NCI-H526 (cell line): ENCODE measurements around the gene COBL.

Experiments
- DNase-seq, 2 experiments: peaks; one replicate each; lab custom pipeline; 2025; lab: John Stamatoyannopoulos, UW

Gene COBL

DNA sequence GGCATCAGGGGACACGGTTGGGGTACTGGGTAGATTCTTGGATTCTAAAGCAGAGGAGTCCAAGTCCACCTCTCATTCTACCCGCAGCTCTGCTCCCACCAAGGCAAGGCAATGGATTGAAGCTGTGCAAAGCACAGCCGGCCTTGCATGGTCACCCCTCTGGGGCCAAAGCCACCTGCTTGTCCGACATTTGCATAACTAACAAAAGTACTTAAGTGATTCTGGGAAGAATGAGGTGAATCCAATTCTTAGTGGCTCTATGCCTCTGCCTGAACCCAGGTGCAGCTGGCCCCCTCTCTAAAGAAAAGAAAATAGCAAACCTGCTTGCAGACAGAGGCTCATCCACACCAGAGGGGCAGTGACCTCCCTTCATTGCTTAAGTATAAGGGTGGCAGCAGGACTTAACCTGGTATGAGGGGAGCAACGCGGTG, 10.7 kb upstream of the COBL start:
- peak; percentile 45 to 81 for DNase-seq

DNA sequence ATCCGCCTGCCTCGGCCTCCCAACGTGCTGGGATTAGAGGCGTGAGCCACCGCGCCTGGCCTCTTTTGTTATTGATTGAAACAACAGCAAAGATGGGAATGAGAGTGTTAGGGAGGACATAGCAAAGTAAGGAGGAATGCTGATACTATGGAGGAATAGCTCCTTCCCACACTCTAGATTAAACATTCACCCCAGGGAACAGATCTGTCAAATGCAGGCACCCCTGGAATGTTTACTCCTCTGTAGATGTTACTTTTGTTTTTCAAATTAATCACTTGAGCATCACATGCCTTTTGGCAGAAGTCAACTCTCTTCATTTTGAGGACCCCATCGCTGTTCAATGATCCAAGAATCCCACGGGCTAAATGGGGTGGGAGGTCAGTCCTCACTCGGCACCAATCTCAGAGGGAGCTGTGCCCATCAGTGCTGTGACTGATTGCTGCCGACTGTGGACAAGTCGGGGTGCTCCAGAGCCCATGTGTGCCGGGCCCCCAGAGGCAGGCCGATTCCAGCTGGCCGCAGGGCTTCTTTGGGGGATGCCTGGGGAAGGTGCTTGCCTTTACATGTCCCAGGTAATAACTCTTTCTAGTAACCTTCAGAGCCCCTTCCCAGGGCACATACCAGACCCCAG, 10.2 kb upstream of the COBL start:
- DNase-seq = no peak

DNA sequence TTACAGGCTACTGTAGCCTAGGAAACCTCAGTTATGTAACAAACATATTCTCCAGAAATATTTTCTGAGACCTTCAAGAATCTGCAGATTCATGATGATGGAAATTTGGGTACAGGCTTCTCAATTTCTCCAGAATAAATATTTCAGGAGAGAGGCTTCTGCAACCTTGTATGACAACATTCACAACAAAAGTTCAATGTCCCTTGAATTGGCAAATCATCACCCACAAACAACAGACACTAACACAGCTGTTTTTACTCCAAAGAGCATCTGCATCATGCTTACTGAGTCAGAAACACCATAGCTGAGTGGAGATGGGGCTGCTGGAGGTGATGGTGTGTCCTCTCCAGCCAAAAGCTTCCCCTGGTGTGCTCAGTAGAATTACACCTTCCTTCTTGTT, 9.3 kb upstream of the COBL start:
- no peak for DNase-seq

DNA sequence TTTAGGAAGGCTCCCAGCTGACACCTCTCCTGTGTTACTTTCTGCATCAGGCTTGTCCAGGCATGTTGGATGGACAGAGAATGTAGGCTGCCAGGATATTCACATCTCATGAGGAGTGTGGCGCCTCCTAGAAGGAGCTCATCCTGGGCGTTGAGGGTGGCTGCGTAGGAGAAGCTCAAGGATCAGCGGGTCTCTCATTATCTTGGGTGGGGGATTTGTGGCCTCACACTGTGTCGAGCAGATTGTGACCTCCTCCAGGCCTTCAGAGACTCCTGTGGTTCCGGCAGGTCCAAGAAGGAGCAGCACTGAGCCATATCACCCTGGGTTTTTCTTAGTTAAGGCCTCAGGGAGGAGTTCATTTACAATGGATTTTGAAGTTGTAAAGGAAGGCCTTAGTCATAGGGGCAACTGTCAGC, 8.7 kb upstream of the COBL start:
- no peak for DNase-seq

DNA sequence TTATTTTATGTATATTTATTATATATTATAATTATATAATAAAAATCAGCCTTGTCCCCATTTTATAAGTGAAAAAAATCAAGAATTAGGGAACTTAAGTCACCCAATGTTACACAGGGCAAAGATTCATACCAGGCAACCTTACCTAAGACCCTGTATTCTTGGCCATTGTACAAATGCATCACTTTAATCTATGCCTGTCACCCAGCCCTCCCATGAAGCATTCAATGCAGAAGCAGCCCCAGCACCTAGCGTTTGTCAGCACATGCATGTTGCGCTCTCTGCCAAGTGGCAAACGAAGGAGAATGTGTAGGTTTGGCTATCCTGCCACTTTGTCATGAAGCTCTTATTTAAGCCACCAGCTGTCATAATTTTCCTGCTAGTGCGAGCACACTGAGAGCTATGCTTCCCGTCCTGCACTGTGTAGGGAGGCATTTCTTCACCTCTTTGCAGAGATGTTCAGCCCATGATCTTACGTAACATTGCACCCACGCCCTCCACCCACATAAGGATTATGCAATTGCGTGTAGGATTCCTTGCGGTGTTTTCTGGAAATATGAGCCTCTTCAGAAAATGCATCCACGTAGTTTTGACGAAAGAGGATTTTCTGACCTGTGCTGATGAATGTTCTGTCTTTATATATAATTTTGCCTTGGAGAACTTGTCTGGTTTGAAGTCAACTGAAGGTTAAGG, 7.7 kb upstream of the COBL start:
- DNase-seq = no peak

DNA sequence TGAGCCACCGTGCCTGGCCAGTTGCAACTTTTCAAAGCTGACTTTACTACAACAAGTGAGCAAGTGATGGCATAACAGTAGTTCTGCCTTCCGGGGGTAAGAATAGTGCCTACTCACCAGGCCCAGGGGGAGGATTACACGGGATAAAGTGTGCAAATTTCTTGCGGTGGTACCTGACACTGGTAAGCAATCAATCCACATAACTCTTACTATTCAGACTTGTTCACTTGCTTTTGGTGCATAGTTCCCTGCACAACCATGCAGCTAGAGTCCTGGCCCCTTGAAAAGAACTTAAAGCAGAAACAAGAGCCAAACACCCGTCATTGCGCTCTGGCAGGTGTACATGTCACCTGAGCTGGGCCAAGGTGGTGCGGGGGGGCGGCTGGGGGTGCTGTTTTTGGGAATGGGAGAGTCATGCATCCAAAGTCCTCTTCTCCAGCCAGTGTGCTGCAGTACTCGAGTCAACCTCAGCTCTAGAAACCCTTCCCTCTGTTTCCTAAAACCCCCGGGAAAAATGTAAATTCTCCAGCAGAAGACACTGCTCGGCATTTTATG, 5.4 kb upstream of the COBL start:
- DNase-seq = peak in 1 of 2 experiments; percentile 25

DNA sequence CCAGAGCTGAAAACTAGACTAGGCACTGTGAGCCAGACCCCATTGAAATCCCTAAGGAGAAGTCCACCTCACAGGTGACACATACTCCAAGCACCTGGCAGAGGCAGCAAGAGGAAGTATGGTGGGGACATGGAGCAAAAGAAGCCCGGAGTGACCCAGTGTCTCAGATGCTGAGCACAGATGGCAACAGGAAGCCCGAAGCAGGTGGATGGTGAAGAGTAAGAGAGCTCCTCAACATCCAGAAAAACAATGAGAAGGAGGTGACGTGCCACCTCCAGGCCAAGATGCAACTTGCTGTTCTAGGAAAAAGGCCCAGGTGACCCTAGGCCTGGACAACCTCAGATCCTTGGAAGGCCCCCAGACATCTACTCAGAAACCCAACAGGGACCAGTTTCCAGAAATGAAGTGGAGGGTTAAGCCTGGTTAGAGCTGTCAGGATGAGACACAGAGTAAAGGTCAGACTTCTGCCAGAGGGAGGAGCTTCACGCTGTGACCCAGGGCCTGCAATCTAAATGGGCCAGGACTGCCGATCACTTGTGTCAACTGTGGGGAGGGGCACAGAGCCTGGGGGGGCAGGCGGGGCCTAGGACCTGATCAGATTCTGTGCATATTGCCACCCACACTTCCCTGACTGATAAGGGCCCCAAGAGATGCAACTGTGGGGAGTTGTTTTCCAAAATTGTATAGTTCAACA, 2.4 kb upstream of the COBL start:
- DNase-seq = no peak

DNA sequence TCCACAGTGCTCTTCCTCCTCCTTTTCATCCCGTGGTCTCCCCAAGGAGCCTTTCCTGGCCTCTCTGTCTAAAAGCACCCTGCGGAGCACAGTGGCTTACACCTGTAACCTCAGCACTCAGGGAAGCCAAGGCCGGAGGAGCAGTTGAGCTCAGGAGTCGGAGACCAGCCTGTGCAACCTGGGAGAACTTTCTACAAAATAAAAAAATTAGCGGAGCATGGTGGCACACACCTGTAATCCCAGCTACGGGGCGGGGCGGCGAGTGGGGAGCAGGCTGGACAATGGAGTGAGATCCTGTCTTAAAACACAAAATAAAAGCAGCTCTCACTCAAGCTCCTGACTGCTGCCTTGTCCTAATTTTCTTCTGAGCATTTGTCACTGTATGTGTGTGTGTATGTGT, 1.4 kb upstream of the COBL start:
- DNase-seq = no peak

DNA sequence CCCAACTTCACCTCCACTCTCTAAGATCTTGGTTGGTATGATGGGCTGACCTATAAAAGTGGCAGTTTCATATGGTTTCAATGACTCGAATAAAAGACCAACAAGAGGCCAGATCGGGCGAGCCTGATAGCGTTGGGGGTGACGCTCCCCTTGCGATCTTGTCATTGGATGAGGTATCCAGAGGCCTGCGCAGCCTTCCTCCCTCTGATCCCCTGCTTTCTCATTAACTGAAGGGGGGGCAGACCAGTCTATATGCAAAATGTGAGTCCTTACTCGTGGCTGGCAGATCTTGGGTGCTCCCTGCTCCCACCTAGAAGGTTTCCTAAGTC, 937 bp upstream of the COBL start:
- peak; percentile 33 to 74 for DNase-seq

DNA sequence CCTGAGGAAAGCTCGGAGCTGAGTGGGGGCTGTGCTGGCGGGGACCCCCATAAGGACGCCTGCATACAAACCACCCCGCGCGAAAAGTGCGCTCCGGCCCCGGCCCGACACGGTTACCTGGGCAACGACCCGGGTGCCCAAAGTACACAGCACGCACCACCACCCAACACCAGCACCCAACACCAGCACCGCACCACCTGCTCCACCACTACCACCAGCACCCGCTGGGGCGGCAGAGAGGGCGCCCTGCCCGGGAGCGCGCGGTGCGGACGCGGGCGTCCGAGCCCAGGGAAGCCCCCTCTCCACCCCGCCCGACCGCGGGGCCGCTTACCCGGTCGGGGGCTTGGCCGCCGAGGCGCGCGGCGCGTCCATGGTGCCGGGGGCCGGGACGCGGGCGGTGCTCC, 345 bp downstream of the COBL start:
- peak; percentile 24 to 86 for DNase-seq

DNA sequence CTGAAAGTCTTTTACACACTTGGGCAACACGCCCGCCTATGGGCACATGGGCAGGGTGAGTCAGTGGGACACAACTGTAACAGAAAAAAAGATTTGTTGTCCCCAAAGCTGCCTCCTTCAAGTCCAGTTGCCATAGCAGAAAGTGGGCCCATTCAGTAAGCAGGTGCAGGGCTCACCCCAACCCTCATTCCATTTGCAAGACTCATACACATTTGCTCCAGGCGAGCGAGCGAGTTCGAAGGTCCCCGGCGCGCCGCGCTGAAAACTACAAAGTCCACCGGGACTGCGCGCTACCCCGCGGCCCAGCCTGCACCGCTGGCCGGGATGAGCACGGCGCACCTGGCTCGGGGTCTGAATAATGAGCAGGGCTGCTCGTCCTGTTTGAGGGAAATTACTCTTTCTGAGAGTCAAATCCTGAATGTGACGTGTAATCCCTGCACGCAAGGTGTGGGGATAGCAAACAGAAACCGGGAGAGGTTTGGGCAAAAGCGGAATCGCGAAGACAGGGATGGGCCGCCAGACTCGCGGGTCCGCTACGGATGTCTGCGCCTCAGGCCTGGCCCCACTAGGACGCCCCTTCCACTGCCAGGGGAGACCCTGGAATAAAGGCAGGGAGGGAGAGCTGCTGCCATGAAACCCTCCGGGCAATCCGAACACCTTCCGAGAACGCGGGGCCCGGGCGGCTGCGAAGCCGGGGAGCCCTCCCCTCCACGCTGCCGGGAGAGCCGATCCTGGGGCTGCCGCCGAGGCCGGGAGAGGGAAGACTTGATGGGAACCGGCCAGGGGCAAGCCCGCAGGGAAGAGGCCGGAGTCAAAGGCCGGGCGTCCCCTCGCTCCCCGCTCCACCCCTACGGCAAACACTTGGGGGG, 982 bp downstream of the COBL start:
- DNase-seq = peak; percentile 42 to 81

DNA sequence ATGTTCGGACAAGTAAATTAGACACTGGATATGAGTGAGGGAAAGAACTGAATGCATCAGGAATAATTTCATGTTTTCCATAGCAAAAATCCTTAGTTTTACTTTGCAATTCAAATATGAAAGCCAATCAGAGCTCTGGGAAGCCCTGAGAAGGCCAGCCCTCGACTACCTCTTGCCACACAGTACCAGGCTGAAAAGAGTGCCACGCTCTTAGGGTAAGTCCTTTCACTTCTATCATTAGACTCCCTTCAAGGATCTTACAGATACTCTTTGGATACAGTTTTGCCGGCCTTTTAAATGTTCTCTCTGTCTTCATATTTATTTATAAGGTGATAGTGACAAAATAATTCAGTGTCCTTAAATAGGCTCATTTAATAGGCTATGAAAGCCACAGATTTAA, 1.9 kb downstream of the COBL start:
- DNase-seq = peak; percentile 20 to 63

DNA sequence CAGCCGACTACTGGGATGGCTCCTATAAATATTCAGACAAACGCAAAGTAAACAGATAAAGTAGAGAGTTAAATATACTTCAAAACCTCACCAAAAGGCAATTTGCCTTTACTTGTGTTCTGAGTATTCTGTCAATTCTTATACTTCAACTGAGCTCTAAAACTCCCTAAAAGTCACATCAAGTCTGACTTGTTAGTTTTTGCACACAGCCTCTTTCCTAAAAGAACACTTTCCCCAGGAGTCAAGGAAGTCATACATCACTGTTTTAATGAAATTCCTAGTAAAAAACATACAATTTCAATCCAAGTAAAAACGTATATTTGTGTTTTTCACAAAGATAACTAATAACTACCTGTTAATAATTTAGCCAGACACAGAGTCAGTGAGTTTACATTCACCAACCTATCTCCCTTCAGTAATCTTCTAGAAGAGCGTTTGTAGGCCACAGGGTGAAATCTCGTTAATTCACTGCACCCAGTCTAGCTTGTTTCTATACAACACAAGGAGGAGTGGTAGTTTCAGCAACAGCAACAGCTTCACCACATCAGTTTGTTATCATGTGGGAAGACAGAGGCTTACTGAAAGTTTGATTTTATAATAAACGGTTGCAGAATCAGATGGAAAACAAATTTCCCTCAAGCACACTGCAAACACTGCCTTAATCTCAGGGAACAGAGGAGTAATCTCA, 2.7 kb downstream of the COBL start:
- peak in 1 of 2 experiments; percentile 35 for DNase-seq

DNA sequence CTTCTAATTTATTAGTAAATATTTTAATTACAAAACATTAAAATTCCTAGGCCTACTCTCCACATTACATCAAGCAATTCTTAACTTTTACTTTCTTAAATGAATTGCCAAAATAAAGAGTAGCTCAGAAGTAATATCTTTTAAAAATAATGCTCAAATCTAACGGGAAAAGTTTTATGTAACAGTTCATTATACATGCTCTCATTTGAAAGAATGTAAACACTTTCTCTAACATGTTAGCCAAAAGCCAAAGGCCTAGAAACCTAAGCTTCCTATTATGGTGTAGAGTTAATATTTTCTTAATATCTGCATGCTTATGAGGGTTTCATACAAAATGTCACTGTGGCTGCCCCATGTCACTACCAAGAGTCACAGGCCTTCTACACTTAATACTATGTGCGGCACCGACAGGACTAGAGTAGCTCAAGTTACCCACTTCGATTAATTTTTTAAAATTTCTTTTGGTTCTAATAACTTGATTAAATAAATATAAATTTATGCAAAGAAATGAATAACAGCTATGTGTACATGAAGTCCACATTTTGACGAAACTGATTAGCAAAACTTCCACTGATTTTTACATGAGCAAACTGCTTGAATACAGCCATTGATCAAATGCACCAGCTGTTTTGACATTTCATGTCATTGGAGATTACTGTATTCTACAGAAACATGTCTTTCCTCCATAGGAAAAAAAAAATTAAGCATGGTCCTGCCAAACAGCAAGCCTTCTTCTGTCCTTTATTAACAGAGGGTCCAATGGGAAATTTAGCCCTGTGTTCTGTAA, 3.5 kb downstream of the COBL start:
- DNase-seq = no peak

DNA sequence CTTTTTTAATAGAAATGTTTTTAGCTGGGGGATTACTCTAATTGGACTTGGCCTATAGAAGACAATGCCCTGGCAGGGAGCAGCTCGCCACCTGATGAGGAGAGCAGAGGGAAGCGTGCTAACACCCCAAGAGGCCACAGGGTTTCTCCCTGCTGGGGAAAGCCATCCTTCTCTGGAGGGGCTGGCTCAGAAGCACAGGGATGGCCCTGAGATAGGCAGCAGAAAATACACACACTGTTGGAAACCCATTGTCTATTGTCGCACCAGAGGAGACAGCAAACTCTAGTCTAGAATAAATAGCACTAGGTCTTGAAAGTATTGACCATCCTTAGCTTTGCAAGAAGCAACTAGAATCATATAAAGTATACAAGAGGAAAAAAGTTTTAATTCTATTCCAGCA, 5.4 kb downstream of the COBL start:
- DNase-seq = no peak

DNA sequence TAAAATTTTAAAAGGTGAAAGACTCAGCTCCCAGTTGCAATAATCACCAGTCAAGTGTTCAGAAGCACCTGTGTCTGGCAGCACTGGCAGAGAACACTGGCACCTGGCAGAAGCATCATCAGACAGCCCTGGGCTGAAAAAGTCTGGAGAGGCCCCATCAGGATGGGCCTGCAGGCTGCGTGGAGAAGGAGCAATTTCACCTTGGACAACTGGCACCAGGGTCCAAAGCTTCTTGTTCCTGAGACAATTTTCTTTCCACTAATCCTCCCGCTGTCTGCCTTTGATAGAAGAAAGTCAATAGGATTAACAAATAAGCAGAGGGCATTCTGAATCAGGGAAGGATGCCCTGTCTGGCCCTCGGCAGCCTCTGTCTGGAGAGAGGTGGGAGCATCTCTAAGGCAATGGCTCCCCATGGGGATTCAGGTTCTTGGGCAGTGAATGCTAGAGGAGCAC, 6.5 kb downstream of the COBL start:
- DNase-seq = no peak

DNA sequence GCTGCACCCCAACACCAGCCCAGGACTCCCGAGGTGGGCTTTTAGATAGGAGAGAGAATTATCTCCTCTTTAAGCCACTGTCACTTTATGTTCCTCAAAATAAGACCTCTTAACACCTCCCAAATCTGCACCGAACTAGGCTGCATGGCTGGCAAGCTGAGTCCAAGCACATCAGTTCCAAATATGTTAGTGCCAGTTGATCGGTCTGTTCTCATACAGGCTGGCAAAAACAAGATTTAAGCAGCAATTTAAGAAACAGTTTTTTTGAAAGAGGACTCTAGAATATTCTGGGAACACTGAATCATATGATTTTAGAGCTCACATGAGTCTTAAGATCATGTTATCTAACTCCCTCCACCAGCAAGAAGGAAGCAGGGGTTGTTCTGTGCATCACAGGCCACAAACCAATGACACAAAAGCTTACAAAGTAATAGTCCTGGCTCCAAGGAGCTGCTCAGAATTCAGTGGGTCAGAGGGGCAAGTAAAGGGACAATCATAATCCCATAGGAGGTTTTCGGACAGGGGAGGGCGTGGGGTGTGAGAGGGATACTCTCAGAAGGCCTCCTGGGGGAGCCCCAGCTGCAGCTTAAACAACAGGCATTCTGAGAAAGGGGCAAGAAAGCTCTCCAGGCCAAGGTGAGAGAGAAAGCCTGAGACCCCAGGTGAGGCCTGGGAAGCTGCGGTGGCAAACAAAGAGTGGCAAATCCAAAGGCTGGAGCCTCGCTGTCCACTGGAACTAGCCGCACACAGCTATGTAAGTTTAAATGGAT, 7.1 kb downstream of the COBL start:
- no peak for DNase-seq

DNA sequence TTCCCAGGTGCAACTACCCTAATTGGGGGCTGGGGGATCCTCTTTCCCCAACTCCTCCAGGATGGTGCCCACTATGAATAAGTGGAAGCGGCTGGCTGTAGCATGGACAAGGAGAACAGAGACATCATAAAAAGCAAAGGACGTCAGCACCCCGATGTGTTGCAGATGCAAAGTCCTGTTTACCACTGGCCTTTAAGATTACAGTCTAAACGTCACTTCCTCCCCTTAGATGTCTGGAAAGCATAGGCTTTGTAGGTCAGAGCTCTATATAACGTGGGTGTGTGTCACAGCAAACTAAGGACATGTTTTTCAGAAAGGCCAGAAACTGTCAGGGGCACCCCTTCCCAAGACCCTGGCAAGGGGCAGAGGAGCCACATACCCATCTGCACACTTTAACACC, 7.9 kb downstream of the COBL start:
- no peak for DNase-seq

DNA sequence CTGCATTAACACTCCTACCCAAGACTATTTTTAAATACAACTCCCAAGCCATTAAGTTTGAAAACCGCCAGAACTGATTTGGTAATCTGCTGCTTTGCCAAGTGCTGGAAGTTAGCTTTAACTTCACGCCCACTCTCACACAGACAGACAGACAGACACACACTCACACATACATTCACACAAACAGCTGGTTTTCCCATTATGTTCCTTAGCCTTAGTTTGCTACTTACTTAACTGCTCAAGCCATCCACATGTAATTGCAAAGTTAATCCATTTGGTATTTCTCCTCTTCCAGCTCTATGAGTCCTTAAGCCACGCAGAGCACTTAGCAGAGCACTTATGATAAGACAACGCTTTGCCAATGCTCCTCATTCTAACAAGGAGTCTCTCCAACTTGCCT, 8.3 kb downstream of the COBL start:
- no peak for DNase-seq

DNA sequence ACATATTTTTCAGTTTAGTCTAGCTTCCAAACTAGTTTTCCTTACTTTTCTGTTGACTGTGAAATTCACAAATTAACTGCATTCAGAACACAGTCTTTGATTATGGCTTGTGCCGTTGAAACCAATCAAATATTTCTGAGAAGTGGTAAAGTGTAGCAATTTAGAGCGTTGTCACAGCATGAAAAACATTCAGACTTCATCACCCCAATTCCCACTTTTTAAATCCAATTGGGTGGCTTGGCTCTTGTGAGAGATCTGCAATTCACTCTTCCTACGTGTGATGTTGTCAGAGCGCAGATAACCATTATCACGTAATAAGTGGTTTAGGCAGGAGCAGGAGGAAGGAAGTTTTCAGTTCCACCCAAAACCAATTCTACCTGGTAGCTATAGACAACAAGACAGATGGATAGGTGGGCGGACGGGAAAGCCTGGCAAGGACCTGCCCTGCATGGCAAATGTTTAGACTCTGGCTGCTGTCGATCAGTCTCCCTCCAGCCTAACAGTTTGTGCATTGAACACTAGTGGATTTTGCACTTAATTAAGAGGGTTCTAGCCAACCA, 8.9 kb downstream of the COBL start:
- DNase-seq = no peak
